HepG2 (cell line): ENCODE data around the gene SHCBP1L. TPM values are rescaled to one million over a fixed set of nuclear protein-coding genes. Genes with fewer than 3 reads are reported as not detected.

Experiments used
- ATAC-seq: fragments of 200-7000 bp; cut with Tn5 transposase; 3 replicates; pipeline ENCODE4 v1.9.1; 2020; ENCODE audit warnings: mild to moderate bottlenecking, moderate library complexity
- BruUV-seq: library from RNA; stranded (reverse); fragments of 400-500 nt; replicated peaks from 2 replicates; lab custom pipeline; 2021; lab: Mats Ljungman, UMichigan
- CTCF ChIA-PET: fragments of 300-600 bp; formaldehyde crosslinking; extraction: SDS; loops from one replicate; lab custom pipeline; 2021; ENCODE audit warnings: low total read pairs, inconsistent platforms, low intra/inter-chr PET ratio; lab: Yijun Ruan, JAX
- POLR2A ChIA-PET: fragments of 350-600 bp; sonication (Branson Sonifier 250); formaldehyde crosslinking; loops from one replicate; lab custom pipeline; 2020; ENCODE audit warnings: antibody characterized with exemption, inconsistent platforms; lab: Yijun Ruan, JAX
- DNase-seq: peaks from one replicate; pipeline ENCODE4 v3.0.0-alpha.2; 2015; ENCODE audit warnings: low spot score
- FAIRE-seq: peaks from 3 replicates; lab custom pipeline; 2011; peaks lifted over from hg19 to GRCh38; lab: Jason Lieb, UNC
- H2AFZ ChIP-seq: one replicate; pipeline ENCODE4 v1.6.1; 2011; ENCODE audit warnings: low read length, inconsistent platforms
- H3K27ac ChIP-seq: fragments of 300-600 bp; 3 replicates; pipeline ENCODE4 v1.8.0; 2011; ENCODE audit warnings: mixed run types, mild to moderate bottlenecking, mixed read lengths, low read length, inconsistent platforms; ENCODE audit not compliant: insufficient read depth; ENCODE audit errors: extremely low read length
- H3K27me3 ChIP-seq, 2 experiments: fragments of 200-600 bp in 1 of 2; 2 replicates in 1 of 2; 3 replicates in 1 of 2; pipeline versions ENCODE4 v1.6.0 to v1.8.0; 2011; ENCODE audit warnings: low read length in 2 of 2, mild to moderate bottlenecking in 2 of 2, moderate library complexity in 2 of 2, inconsistent platforms in 1 of 2; ENCODE audit not compliant: insufficient read depth in 2 of 2, control insufficient read depth in 1 of 2
- H3K36me3 ChIP-seq, 2 experiments: fragments of 200-600 bp in 1 of 2; replicated peaks in 1 of 2; 2 replicates in 1 of 2; 3 replicates in 1 of 2; pipeline versions ENCODE4 v1.5.1 to v1.8.0; 2011; ENCODE audit warnings: low read length in 2 of 2, inconsistent platforms in 1 of 2; ENCODE audit not compliant: insufficient read depth in 2 of 2, control insufficient read depth in 1 of 2
- H3K4me1 ChIP-seq: 2 replicates; pipeline ENCODE4 v1.5.1; 2012; ENCODE audit warnings: low read length, inconsistent platforms; ENCODE audit not compliant: insufficient read depth
- H3K4me2 ChIP-seq: 2 replicates; pipeline ENCODE4 v1.6.0; 2011; ENCODE audit warnings: low read depth, low read length, inconsistent platforms
- H3K4me3 ChIP-seq, 3 experiments: fragments of 200-600 bp in 1 of 3; sonication (generic), shearing (Covaris generic) in 1 of 3; replicated peaks in 1 of 3; 2 replicates each; pipeline ENCODE4 v1.5.1; 2011 to 2016; ENCODE audit warnings: low read length in 3 of 3, inconsistent platforms in 2 of 3, low read depth in 2 of 3, mild to moderate bottlenecking in 2 of 3, control low read depth in 1 of 3, mixed read lengths in 1 of 3; ENCODE audit not compliant: insufficient read depth in 1 of 3
- H3K79me2 ChIP-seq: one replicate; pipeline ENCODE4 v1.6.1; 2011; ENCODE audit warnings: low read length, inconsistent platforms; ENCODE audit not compliant: insufficient read depth
- H3K9ac ChIP-seq: 2 replicates; pipeline ENCODE4 v1.6.0; 2011; ENCODE audit warnings: mild to moderate bottlenecking, low read depth, low read length, inconsistent platforms; ENCODE audit not compliant: insufficient read depth
- H3K9me3 ChIP-seq: 2 replicates; pipeline ENCODE4 v1.5.1; 2012; ENCODE audit warnings: mild to moderate bottlenecking, low read length
- H4K20me1 ChIP-seq: 2 replicates; pipeline ENCODE4 v1.6.0; 2011; ENCODE audit warnings: inconsistent platforms, mild to moderate bottlenecking, low read length, moderate library complexity; ENCODE audit not compliant: insufficient read depth
- ATAD3A ChIP-seq: sonication (generic); formaldehyde crosslinking; IDR thresholded peaks from 2 replicates; pipeline ENCODE4 v1.4.0; 2020; ENCODE audit warnings: missing genetic modification reagents
- ATF3 ChIP-seq: sonication (generic); formaldehyde crosslinking; IDR thresholded peaks from 2 replicates; pipeline ENCODE4 v1.4.0; 2020; ENCODE audit warnings: missing genetic modification reagents
- FOXA1 ChIP-seq, 2 experiments: fragments of 450-650 bp in 1 of 2; sonication (generic) in 1 of 2; formaldehyde crosslinking in 1 of 2; IDR thresholded peaks; 2 replicates each; pipeline versions ENCODE4 v1.4.0 to v1.6.1; 2016 to 2020; ENCODE audit warnings: missing genetic modification reagents in 1 of 2
- KLF13 ChIP-seq: sonication (generic); formaldehyde crosslinking; IDR thresholded peaks from 2 replicates; pipeline ENCODE4 v1.4.0; 2020; ENCODE audit warnings: mild to moderate bottlenecking, missing genetic modification reagents
- MED13 ChIP-seq: sonication (generic); formaldehyde crosslinking; IDR thresholded peaks from 2 replicates; pipeline ENCODE4 v1.5.0; 2020; ENCODE audit warnings: missing genetic modification reagents
- SATB2 ChIP-seq: sonication (generic); formaldehyde crosslinking; IDR thresholded peaks from 2 replicates; pipeline ENCODE4 v1.5.0; 2020; ENCODE audit warnings: missing genetic modification reagents
- ZNF160 ChIP-seq: sonication (generic); formaldehyde crosslinking; IDR thresholded peaks from 2 replicates; pipeline ENCODE4 v1.8.0; 2022; ENCODE audit warnings: mild to moderate bottlenecking, inconsistent platforms, missing genetic modification reagents
- ZNF569 ChIP-seq: sonication (generic); formaldehyde crosslinking; IDR thresholded peaks from 2 replicates; pipeline ENCODE4 v1.5.0; 2020; ENCODE audit warnings: mild to moderate bottlenecking, missing genetic modification reagents, moderate library complexity, borderline replicate concordance
- ZNF788 ChIP-seq: sonication (generic); formaldehyde crosslinking; IDR thresholded peaks from 2 replicates; pipeline ENCODE4 v1.5.0; 2020; ENCODE audit warnings: mild to moderate bottlenecking, missing genetic modification reagents, borderline replicate concordance
- in situ Hi-C: cut with HindIII; loops from 2 replicates; pipeline ENCODE4 v1.10.0; 2017; ENCODE audit warnings: low pct_unique_long_range_greater_than_20kb; ENCODE audit not compliant: extremely low pct_ligation_motif_present
- intact Hi-C: fragments of 100-400 bp; cut with micrococcal nuclease; formaldehyde crosslinking; loops from one replicate; pipeline ENCODE4 v1.10.0; 2022; ENCODE audit not compliant: unreplicated experiment
- polyA plus RNA-seq, 8 experiments: library from polyadenylated mRNA; depleted of rRNA in 3 of 8; stranded (reverse) in 7 of 8; unstranded in 1 of 8; fragments of >200 nt; fragmentation: Illumina TruSeq in 4 of 8; extraction: Trizol in 4 of 8; gene quantifications; 2 replicates each; pipeline versions ENCODE4 v1.2.1 to v1.2.3, GENCODE V29; 2011 to 2016; ENCODE audit warnings: low read depth in 4 of 8, missing spikeins in 1 of 8, mixed read lengths in 1 of 8; ENCODE audit not compliant: insufficient read depth in 1 of 8
- total RNA-seq, 5 experiments: library from RNA; depleted of rRNA; stranded (reverse); fragments of >200 nt; fragmentation: Illumina TruSeq; extraction: Trizol; gene quantifications; 2 replicates each; pipeline ENCODE4 v1.2.3, GENCODE V29; 2016; ENCODE audit warnings: low read depth in 1 of 5
- TF ChIP-seq, protein P1 (sequence below): sonication (generic); formaldehyde crosslinking; IDR thresholded peaks from 2 replicates; pipeline ENCODE4 v1.5.0; 2020; ENCODE audit warnings: mild to moderate bottlenecking, low read depth, missing genetic modification reagents, borderline replicate concordance
- TF ChIP-seq, protein P2 (sequence below): sonication (generic); formaldehyde crosslinking; IDR thresholded peaks from 2 replicates; pipeline ENCODE4 v1.4.0; 2020; ENCODE audit warnings: missing genetic modification reagents, borderline replicate concordance

SHCBP1L gene
- total and polyA plus RNA-seq, 2 of the 13 experiments (the other 11 are each of a cell fraction or from before 2014, with no cell fraction given) = not detected

GRCh38 chr1:182993746-182994145 is 40.8 kb upstream of the SHCBP1L start:
- Histone ChIP-seq H3K4me2 (no peak overlapping the region), H3K9ac (no peak overlapping the region), H4K20me1 (no peaks in the 10 kb centered on the region), H2AFZ (no peak overlapping the region), H3K4me1 (no peaks in the 10 kb centered on the region), H3K27me3 (no peaks in the 10 kb centered on the region), H3K36me3 (no peaks in the 10 kb centered on the region), H3K27ac (no peak overlapping the region), H3K9me3 (no peaks in the 10 kb centered on the region), H3K79me2 (no peaks in the 10 kb centered on the region), H3K4me3 (no peak overlapping the region)
- in situ Hi-C loops = no loop called here
- ChIA-PET CTCF (no interaction called here), POLR2A (no interaction called here)
- no TSS peak for BruUV-seq
- DNase-seq (no peak), ATAC-seq (no peak), FAIRE-seq (no peak)
- TF ChIP-seq ZNF160 = no peak
- no peak for TF ChIP-seq ATAD3A (CRISPR knock-in tag)
- TF ChIP-seq FOXA1 (IDR thresholded peaks at IDR 0.05) = no peak
- TF ChIP-seq FOXA1 (CRISPR knock-in tag; IDR thresholded peaks at IDR 0.05) = no peak
- TF ChIP-seq ZNF569 = no peak
- TF ChIP-seq MED13 (CRISPR knock-in tag) = no peak
- TF ChIP-seq SATB2 (CRISPR knock-in tag) = no peak
- TF ChIP-seq, protein P1, sequence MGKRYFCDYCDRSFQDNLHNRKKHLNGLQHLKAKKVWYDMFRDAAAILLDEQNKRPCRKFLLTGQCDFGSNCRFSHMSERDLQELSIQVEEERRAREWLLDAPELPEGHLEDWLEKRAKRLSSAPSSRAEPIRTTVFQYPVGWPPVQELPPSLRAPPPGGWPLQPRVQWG (CRISPR knock-in tag) = no peak
- TF ChIP-seq, protein P2, sequence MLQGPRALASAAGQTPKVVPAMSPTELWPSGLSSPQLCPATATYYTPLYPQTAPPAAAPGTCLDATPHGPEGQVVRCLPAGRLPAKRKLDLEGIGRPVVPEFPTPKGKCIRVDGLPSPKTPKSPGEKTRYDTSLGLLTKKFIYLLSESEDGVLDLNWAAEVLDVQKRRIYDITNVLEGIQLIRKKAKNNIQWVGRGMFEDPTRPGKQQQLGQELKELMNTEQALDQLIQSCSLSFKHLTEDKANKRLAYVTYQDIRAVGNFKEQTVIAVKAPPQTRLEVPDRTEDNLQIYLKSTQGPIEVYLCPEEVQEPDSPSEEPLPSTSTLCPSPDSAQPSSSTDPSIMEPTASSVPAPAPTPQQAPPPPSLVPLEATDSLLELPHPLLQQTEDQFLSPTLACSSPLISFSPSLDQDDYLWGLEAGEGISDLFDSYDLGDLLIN (CRISPR knock-in tag) = no peak
- no peak for TF ChIP-seq KLF13 (CRISPR knock-in tag)
- no peak for TF ChIP-seq ATF3 (CRISPR knock-in tag)
- TF ChIP-seq ZNF788 = no peak
- intact Hi-C loops = no loop called here
